Measurements from ENCODE around the gene KCNF1. TPM values are rescaled to one million over a fixed set of nuclear protein-coding genes. Genes with fewer than 3 reads are reported as not detected.
A peak's percentile ranks its signal among the peaks of the same experiment; 100 is the strongest.

The KCNF1 gene
- total and polyA plus RNA-seq, 2 of the 8 experiments (the other 6 are each of a cell fraction or from before 2014, with no cell fraction given), result 0.48 to 1.5 TPM

DNA sequence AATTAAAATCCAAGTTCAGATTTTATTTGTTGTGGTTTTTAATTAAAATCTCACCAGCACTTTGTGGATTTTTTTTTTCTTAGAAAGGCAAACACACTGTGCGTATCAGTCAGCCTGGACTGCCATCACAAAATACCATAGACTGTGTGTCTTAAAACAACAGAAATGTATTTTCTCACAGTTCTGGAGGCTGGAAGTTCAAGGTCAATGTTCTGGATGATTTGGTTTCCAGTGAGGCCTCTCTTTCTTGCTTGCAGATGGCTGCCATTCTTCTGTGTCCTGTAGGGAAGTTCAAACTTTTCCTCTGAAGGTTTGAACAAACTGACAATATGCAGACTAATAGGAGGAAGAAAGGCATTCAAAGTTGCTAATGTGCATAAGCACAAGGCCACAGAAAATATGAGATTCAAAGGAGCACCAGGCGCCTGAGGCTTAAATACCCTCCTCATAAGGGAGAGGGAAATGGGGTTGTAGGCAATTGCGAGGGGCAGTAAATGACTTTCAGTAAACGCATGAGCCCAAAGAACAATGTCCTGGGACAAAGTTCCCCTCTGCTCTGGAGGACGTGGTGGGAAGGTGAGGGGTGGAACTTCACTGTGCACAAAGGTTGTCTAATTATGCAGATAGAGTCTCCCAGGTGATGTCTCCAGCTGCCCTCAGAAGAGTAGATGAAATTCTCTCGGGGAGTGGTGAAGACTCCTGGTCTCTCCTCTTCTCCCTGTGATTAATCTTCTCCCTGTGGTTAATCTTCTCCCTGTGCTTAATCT lies 26.5 kb upstream of the KCNF1 start:
- Histone ChIP-seq H3K23ac (ENCODE audit: insufficient read length) (no peak overlapping the region), H4K5ac (ENCODE audit: insufficient read length, low read depth, low read length) (no peak overlapping the region), H2BK20ac (ENCODE audit: low read length) (no peak overlapping the region), H3K18ac (ENCODE audit: extremely low read depth, low read length) (0 out of 2 replicates have a peak overlapping the region, but pooled peaks have one; percentile 20), H4K8ac (ENCODE audit: extremely low read depth, insufficient read depth, low read length) (no peak overlapping the region), H3K27me3 (replicated peaks in 1 of 4; ENCODE audit: control insufficient read depth in 3 of 4, extremely low read depth in 1 of 4, insufficient read depth in 3 of 4, low read length in 3 of 4) (no peaks in the 10 kb centered on the region), H3K4me3 (ENCODE audit: extremely low read depth in 1 of 4, insufficient read depth in 2 of 4, low read depth in 3 of 4, low read length in 4 of 4) (no peak overlapping the region; a peak in 1 of 8 replicates), H3K27ac (ENCODE audit: low read depth, low read length) (no peak overlapping the region), H3K9ac (replicated peaks in 1 of 4; ENCODE audit: extremely low read depth in 1 of 4, low read depth in 3 of 4, low read length in 3 of 4) (no peak overlapping the region), H2BK12ac (ENCODE audit: low read depth, low read length) (no peak overlapping the region), H3K36me3 (ENCODE audit: control insufficient read depth in 2 of 4, insufficient read depth in 4 of 4, low read length in 3 of 4) (no peaks in the 10 kb centered on the region), H3K4me2 (ENCODE audit: insufficient read depth in 1 of 2, low read depth in 2 of 2, low read length in 2 of 2) (0 out of 4 replicates have a peak overlapping the region, but pooled peaks of 1 of the 2 experiments have one; percentile 36), H4K20me1 (replicated peaks in 1 of 2; ENCODE audit: control insufficient read depth in 1 of 2, insufficient read depth in 2 of 2, low read length in 2 of 2) (no peaks in the 10 kb centered on the region), H3K79me1 (ENCODE audit: low read depth, low read length) (no peaks in the 10 kb centered on the region), H3K14ac (ENCODE audit: insufficient read length) (no peak overlapping the region), H3K4me1 (replicated peaks in 1 of 4; ENCODE audit: control insufficient read depth in 3 of 4, insufficient read depth in 4 of 4, low read length in 3 of 4) (peaks cover 2 to 20% (median 11%) of the 10 kb centered on the region in 4 experiments; a peak in 5 of 7 replicates), H4K91ac (replicated peaks; ENCODE audit: insufficient read length, low read length) (no peak overlapping the region), H3K9me3 (ENCODE audit: insufficient read depth in 2 of 2, low read depth in 1 of 2, low read length in 1 of 2) (no peaks in the 10 kb centered on the region), H2BK120ac (replicated peaks; ENCODE audit: low read depth, low read length) (no peak overlapping the region), H2AK5ac (ENCODE audit: low read depth, low read length) (no peak overlapping the region), H3K4ac (replicated peaks; ENCODE audit: insufficient read length, low read depth, low read length) (no peak overlapping the region), H2AFZ (ENCODE audit: low read length) (peak overlapping the region; percentile 44; the same call in 1 of the 2 replicates), H3K56ac (replicated peaks; ENCODE audit: insufficient read length, low read depth, low read length) (no peak overlapping the region), H2BK5ac (ENCODE audit: low read depth, low read length) (no peak overlapping the region), H2BK15ac (ENCODE audit: low read length) (no peak overlapping the region), H3K79me2 (ENCODE audit: control insufficient read depth in 1 of 2, insufficient read depth in 2 of 2, low read length in 2 of 2) (no peaks in the 10 kb centered on the region), H3K23me2 (ENCODE audit: low read depth, low read length) (no peaks in the 10 kb centered on the region)
- ChIA-PET CTCF (ENCODE audit: partially characterized antibody) (interaction anchor here (0.6 to 5.7 kb wide), 4 partner anchors 19 to 50 kb away, joined by 4 to 21 read pairs (median 8); partner anchors contain the start of gene KCNF1), POLR2A (ENCODE audit: partially characterized antibody) (no interaction called here)
- no peak for FAIRE-seq
- no peak for DNase-seq (ENCODE audit: low read depth in 1 of 2, low spot score in 2 of 2)
- 78% methylated on average over 6 of the region's 6 CpGs; no CpG with 5 or more reads in 1 of the 2 experiments for WGBS, 2 experiments (ENCODE audit: extremely low coverage in 1 of 2, insufficient coverage in 1 of 2, insufficient read length in 1 of 2, insufficient replicate concordance in 2 of 2, low coverage in 1 of 2, low lambda C conversion rate in 2 of 2, missing lambda C conversion rate in 1 of 2)
- TF ChIP-seq SP1 (IDR thresholded peaks at IDR 0.05; ENCODE audit: low read depth, low read length), result no peak
- TF ChIP-seq JUND (IDR thresholded peaks at IDR 0.05; ENCODE audit: low read length), result no peak
- no peak for TF ChIP-seq EP300 (IDR thresholded peaks at IDR 0.05; ENCODE audit: borderline replicate concordance in 1 of 2, low read depth in 2 of 2, low read length in 2 of 2)
- TF ChIP-seq HDAC2 (IDR thresholded peaks at IDR 0.05; ENCODE audit: borderline replicate concordance in 1 of 2, low read depth in 2 of 2, low read length in 2 of 2), result no peak
- TF ChIP-seq, protein P1, sequence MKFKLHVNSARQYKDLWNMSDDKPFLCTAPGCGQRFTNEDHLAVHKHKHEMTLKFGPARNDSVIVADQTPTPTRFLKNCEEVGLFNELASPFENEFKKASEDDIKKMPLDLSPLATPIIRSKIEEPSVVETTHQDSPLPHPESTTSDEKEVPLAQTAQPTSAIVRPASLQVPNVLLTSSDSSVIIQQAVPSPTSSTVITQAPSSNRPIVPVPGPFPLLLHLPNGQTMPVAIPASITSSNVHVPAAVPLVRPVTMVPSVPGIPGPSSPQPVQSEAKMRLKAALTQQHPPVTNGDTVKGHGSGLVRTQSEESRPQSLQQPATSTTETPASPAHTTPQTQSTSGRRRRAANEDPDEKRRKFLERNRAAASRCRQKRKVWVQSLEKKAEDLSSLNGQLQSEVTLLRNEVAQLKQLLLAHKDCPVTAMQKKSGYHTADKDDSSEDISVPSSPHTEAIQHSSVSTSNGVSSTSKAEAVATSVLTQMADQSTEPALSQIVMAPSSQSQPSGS (IDR thresholded peaks at IDR 0.05; ENCODE audit: low read length), result no peak
- TF ChIP-seq FOSL1 (IDR thresholded peaks at IDR 0.05; ENCODE audit: insufficient read depth, low read depth, low read length), result no peak
- no peak for TF ChIP-seq TAF7 (optimal IDR thresholded peaks at IDR 0.05; ENCODE audit: borderline replicate concordance, low read depth, low read length)
- no peak for TF ChIP-seq NRF1 (IDR thresholded peaks at IDR 0.05; ENCODE audit: low read depth, low read length)
- TF ChIP-seq POU5F1 (IDR thresholded peaks at IDR 0.05; ENCODE audit: low read depth, low read length), result no peak
- TF ChIP-seq ASH2L (IDR thresholded peaks at IDR 0.05; ENCODE audit: low read length), result no peak
